Endothelial cell of umbilical vein (primary cell): ENCODE measurements around the gene MVP.
A peak's percentile ranks its signal among the peaks of the same experiment; 100 is the strongest.

Experiments used
- EZH2 ChIP-seq: IDR thresholded peaks from 2 replicates; pipeline ENCODE4 v1.6.1; 2012; ENCODE audit warnings: borderline replicate concordance, low read depth, mild to moderate bottlenecking, moderate library complexity, low read length, inconsistent platforms; ENCODE audit not compliant: severe bottlenecking
- GATA2 ChIP-seq: IDR thresholded peaks from 2 replicates; pipeline ENCODE4 v1.7.0; 2011; ENCODE audit warnings: low read depth, mild to moderate bottlenecking, moderate library complexity, mixed read lengths, low read length; ENCODE audit not compliant: insufficient read length, insufficient read depth
- JUN ChIP-seq: IDR thresholded peaks from 2 replicates; pipeline ENCODE4 v1.6.1; 2011; ENCODE audit warnings: borderline replicate concordance, low read depth; ENCODE audit not compliant: insufficient read length, insufficient read depth
- MYC ChIP-seq: IDR thresholded peaks from one replicate; pipeline ENCODE4 v1.6.1; 2011; ENCODE audit warnings: mild to moderate bottlenecking, low read depth, low read length
- POLR2A ChIP-seq: IDR thresholded peaks from 2 replicates; pipeline ENCODE4 v1.6.1; 2012; ENCODE audit warnings: low read depth, mild to moderate bottlenecking, control low read depth, low read length
- POLR2AphosphoS5 ChIP-seq: IDR thresholded peaks from 2 replicates; pipeline ENCODE4 v1.6.1; 2012; ENCODE audit warnings: low read depth, mild to moderate bottlenecking, control low read depth, low read length, moderate library complexity; ENCODE audit not compliant: insufficient read depth
- TF ChIP-seq, protein P1 (sequence below), 2 donors: IDR thresholded peaks; 1 replicate in 1 of 2; 2 replicates in 1 of 2; pipeline ENCODE4 v1.5.1; 2011; ENCODE audit warnings: low read length in 2 of 2, mild to moderate bottlenecking in 2 of 2, moderate library complexity in 2 of 2, control low read depth in 1 of 2, inconsistent platforms in 1 of 2, low read depth in 1 of 2; ENCODE audit not compliant: insufficient read depth in 1 of 2; ENCODE audit errors: extremely low read depth in 1 of 2
- TF ChIP-seq, protein P2 (sequence below): IDR thresholded peaks from 2 replicates; pipeline ENCODE4 v1.6.1; 2011; ENCODE audit not compliant: insufficient read depth, insufficient read length

DNA sequence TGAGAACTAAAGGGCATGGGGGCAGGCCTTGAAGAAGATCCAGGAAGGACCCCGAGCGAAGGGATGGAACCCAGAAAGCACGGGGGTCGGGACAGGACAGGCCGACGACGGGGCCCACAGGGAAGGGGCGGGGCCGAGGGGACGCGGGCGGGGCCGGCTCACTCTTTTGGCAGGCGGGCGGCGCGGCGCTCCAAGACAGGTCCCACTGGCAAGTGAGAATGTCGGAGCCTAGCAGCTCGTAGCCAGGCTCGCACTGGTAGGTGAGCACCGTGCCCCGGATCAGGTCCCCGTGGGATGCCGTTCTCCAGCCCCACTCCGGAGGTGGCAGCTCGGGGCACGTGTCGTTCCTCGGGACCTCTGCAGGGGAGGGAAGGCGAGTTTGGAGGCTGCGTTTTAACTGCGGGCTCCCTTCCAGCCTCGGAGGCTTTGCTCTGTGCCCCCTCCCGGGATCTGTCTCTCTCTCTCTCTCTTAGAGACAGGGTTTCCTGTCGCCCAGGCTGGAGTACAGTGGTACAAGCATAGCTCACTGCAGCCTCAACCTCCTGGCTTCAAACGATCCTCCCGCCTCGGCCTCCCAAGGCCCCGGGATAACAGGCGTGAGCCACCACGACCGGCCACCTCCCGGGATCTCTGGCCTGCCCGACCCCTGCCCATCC, 56.5 kb downstream of the MVP start:
- TF ChIP-seq, protein P1, sequence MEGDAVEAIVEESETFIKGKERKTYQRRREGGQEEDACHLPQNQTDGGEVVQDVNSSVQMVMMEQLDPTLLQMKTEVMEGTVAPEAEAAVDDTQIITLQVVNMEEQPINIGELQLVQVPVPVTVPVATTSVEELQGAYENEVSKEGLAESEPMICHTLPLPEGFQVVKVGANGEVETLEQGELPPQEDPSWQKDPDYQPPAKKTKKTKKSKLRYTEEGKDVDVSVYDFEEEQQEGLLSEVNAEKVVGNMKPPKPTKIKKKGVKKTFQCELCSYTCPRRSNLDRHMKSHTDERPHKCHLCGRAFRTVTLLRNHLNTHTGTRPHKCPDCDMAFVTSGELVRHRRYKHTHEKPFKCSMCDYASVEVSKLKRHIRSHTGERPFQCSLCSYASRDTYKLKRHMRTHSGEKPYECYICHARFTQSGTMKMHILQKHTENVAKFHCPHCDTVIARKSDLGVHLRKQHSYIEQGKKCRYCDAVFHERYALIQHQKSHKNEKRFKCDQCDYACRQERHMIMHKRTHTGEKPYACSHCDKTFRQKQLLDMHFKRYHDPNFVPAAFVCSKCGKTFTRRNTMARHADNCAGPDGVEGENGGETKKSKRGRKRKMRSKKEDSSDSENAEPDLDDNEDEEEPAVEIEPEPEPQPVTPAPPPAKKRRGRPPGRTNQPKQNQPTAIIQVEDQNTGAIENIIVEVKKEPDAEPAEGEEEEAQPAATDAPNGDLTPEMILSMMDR (IDR thresholded peaks at IDR 0.05; ENCODE audit: extremely low read depth in 1 of 2, insufficient read depth in 1 of 2, low read depth in 1 of 2, low read length in 2 of 2), result no peak
- TF ChIP-seq POLR2A (no peak), POLR2AphosphoS5 (no peak), GATA2 (no peak), EZH2 (peak; percentile 81), JUN (no peak), MYC (no peak)
- TF ChIP-seq, protein P2, sequence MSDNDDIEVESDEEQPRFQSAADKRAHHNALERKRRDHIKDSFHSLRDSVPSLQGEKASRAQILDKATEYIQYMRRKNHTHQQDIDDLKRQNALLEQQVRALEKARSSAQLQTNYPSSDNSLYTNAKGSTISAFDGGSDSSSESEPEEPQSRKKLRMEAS, result no peak
